B cell (primary cell): ENCODE measurements around the gene KRAS. TPM values are rescaled to one million over a fixed set of nuclear protein-coding genes. Genes with fewer than 3 reads are reported as not detected.

Experiments used
- ATAC-seq: fragments of 200-7000 bp; cut with Tn5 transposase; one replicate; pipeline ENCODE4 v1.10.0; 2021; ENCODE audit warnings: low read depth, mild to moderate bottlenecking, moderate number of reproducible peaks, moderate library complexity
- CTCF ChIA-PET: fragments of 350-600 bp; sonication (Branson Sonifier 250); formaldehyde crosslinking; loops from one replicate; lab custom pipeline; 2021; ENCODE audit warnings: antibody characterized with exemption, inconsistent platforms; lab: Charles Lee
- POLR2A ChIA-PET: fragments of 350-600 bp; sonication (Branson Sonifier 250); formaldehyde crosslinking; loops from one replicate; lab custom pipeline; 2021; ENCODE audit warnings: antibody characterized with exemption; lab: Charles Lee
- DNase-seq: peaks from one replicate; pipeline ENCODE4 v3.0.0; 2013
- H2AFZ ChIP-seq: 2 replicates; pipeline ENCODE4 v1.6.1; 2012; ENCODE audit warnings: mild to moderate bottlenecking, low read depth, low read length; ENCODE audit not compliant: insufficient read depth, poor library complexity, severe bottlenecking
- H3K27ac ChIP-seq, 2 donors: 1 replicate in 1 of 2; 2 replicates in 1 of 2; pipeline ENCODE4 v1.5.1; 2012 to 2013; ENCODE audit warnings: low read length in 2 of 2, mild to moderate bottlenecking in 2 of 2, moderate library complexity in 1 of 2
- H3K27me3 ChIP-seq, 4 experiments: fragments of 200-600 bp in 1 of 4; sonication (generic) in 1 of 4; replicated peaks in 1 of 4; 1 replicate in 2 of 4; 2 replicates in 2 of 4; pipeline versions ENCODE4 v1.6.1 to v1.7.0; 2013 to 2016; ENCODE audit warnings: low read length in 3 of 4, mild to moderate bottlenecking in 2 of 4, mixed read lengths in 1 of 4, moderate library complexity in 1 of 4; ENCODE audit not compliant: insufficient read depth in 4 of 4, control insufficient read depth in 3 of 4; ENCODE audit errors: control extremely low read depth in 1 of 4
- H3K36me3 ChIP-seq, 2 experiments: replicated peaks in 1 of 2; 1 replicate in 1 of 2; 2 replicates in 1 of 2; pipeline versions ENCODE4 v1.6.1 to v1.7.1; 2013; ENCODE audit warnings: low read length in 1 of 2; ENCODE audit not compliant: insufficient read depth in 2 of 2, control insufficient read depth in 1 of 2; ENCODE audit errors: control extremely low read depth in 1 of 2, extremely low read depth in 1 of 2
- H3K4me1 ChIP-seq, 2 donors: fragments of 200-600 bp in 1 of 2; sonication (generic) in 1 of 2; 1 replicate in 1 of 2; 2 replicates in 1 of 2; pipeline versions ENCODE4 v1.5.1 to v1.6.1; 2013 to 2017; ENCODE audit warnings: low read length in 2 of 2; ENCODE audit not compliant: control insufficient read depth in 2 of 2, insufficient read depth in 2 of 2
- H3K4me2 ChIP-seq: replicated peaks from 2 replicates; pipeline ENCODE3; 2012; ENCODE audit warnings: mild to moderate bottlenecking, low read depth, low read length; ENCODE audit not compliant: poor library complexity, severe bottlenecking
- H3K4me3 ChIP-seq, 5 experiments: fragments of 200-600 bp in 1 of 5; sonication (generic) in 1 of 5; 1 replicate in 3 of 5; 2 replicates in 2 of 5; pipeline versions ENCODE4 v1.5.1 to v1.7.0; 2011 to 2016; ENCODE audit warnings: low read length in 4 of 5, mild to moderate bottlenecking in 4 of 5, low read depth in 2 of 5, control low read depth in 1 of 5, moderate library complexity in 1 of 5; ENCODE audit not compliant: insufficient read depth in 1 of 5; ENCODE audit errors: control extremely low read depth in 1 of 5, extremely low read depth in 1 of 5
- H3K79me2 ChIP-seq: fragments of 200-600 bp; sonication (generic); one replicate; pipeline ENCODE4 v1.6.0; 2016; ENCODE audit warnings: low read length; ENCODE audit not compliant: control insufficient read depth, insufficient read depth
- H3K9ac ChIP-seq: fragments of 200-600 bp; sonication (generic); 2 replicates; pipeline ENCODE4 v1.6.1; 2017; ENCODE audit warnings: mild to moderate bottlenecking, low read length, moderate library complexity
- H3K9me3 ChIP-seq, 3 donors: one replicate each; pipeline versions ENCODE4 v1.6.1 to v1.7.1; 2013; ENCODE audit warnings: low read length in 2 of 3; ENCODE audit not compliant: control insufficient read depth in 2 of 3, insufficient read depth in 1 of 3; ENCODE audit errors: control extremely low read depth in 1 of 3
- H4K20me1 ChIP-seq: 2 replicates; pipeline ENCODE4 v1.6.0; 2012; ENCODE audit warnings: mild to moderate bottlenecking, low read length; ENCODE audit not compliant: insufficient read depth, control insufficient read depth, poor library complexity, severe bottlenecking
- H3K27ac Mint-ChIP-seq: one replicate; pipeline ENCODE4 v1.8.0; 2021; ENCODE audit warnings: mixed read lengths
- H3K27me3 Mint-ChIP-seq: one replicate; pipeline ENCODE4 v1.8.0; 2021; ENCODE audit warnings: mixed read lengths
- H3K4me1 Mint-ChIP-seq: one replicate; pipeline ENCODE4 v1.8.0; 2021; ENCODE audit warnings: mixed read lengths
- H3K4me3 Mint-ChIP-seq: one replicate; pipeline ENCODE4 v1.8.0; 2021; ENCODE audit warnings: mixed read lengths
- H3K9me3 Mint-ChIP-seq: one replicate; pipeline ENCODE4 v1.8.0; 2022; ENCODE audit warnings: mixed read lengths; ENCODE audit not compliant: insufficient read depth
- CTCF ChIP-seq: fragments of 200-600 bp; IDR thresholded peaks from one replicate; pipeline ENCODE4 v1.8.0; 2022; ENCODE audit warnings: antibody characterized with exemption, mild to moderate bottlenecking
- EZH2 ChIP-seq: IDR thresholded peaks from 2 replicates; pipeline ENCODE4 v1.6.1; 2012; ENCODE audit warnings: borderline replicate concordance, low read depth, mild to moderate bottlenecking, moderate library complexity, low read length; ENCODE audit not compliant: insufficient read depth, poor library complexity, severe bottlenecking
- WGBS: methylation state at CpG from one replicate; pipeline ENCODE4 v1.1.5; 2013; ENCODE audit warnings: missing lambda C conversion rate; ENCODE audit not compliant: insufficient coverage; 5-methylcytosine and 5-hydroxymethylcytosine counted together
- intact Hi-C: fragments of 100-400 bp; cut with micrococcal nuclease; formaldehyde crosslinking; loops from one replicate; pipeline ENCODE4 v1.10.0; 2022
- polyA plus RNA-seq: library from polyadenylated mRNA; depleted of rRNA; stranded (reverse); fragments of >200 nt; gene quantifications from 2 replicates; pipeline ENCODE4 v1.2.3, GENCODE V29; 2012
- total RNA-seq, 2 donors: library from RNA; stranded (reverse); fragments of 120-200 nt in 1 of 2; gene quantifications; 1 replicate in 1 of 2; 2 replicates in 1 of 2; pipeline versions ENCODE4 v1.2.3 to v1.2.4, GENCODE V29; 2013 to 2022

The KRAS gene
- total and polyA plus RNA-seq, 2 donors (not counting 1 experiment from before 2014, with no cell fraction given) = 7.2 to 41.8 TPM

- H3K27me3 Mint-ChIP-seq = no peaks in the 10 kb centered on the region
- POLR2A ChIA-PET = no interaction called here
- CTCF ChIA-PET = no interaction called here
Observed at GRCh38 chr12:25287610-25288009, 36.9 kb upstream of the KRAS start.

GRCh38 chr12:25286837-25287236, 36.1 kb upstream of the KRAS start:
- Mint-ChIP-seq H3K4me3 (no peak overlapping the region), H3K9me3 (no peaks in the 10 kb centered on the region), H3K4me1 (peaks cover 2% of the 10 kb centered on the region), H3K27ac (no peak overlapping the region), H3K27me3 (no peaks in the 10 kb centered on the region)
- intact Hi-C loops = loop anchor here (5.0 kb wide), 1 partner anchor 35 kb away; no protein-coding TSS in a partner anchor
- peaks cover 0 to 4% (median 0%) of the 10 kb centered on the region in 3 donors for H3K9me3 ChIP-seq
- H3K4me3 ChIP-seq = no peak overlapping the region
- H3K9ac ChIP-seq = no peak overlapping the region
- H3K4me1 ChIP-seq = peaks cover 0 to 3% of the 10 kb centered on the region in 2 donors
- no peaks in the 10 kb centered on the region for H4K20me1 ChIP-seq
- POLR2A ChIA-PET = no interaction called here
- H2AFZ ChIP-seq = no peak overlapping the region
- H3K4me2 ChIP-seq = no peak overlapping the region
- no peaks in the 10 kb centered on the region for H3K36me3 ChIP-seq
- H3K27ac ChIP-seq = no peak overlapping the region
- CTCF ChIA-PET = no interaction called here
- no peak for DNase-seq
- TF ChIP-seq CTCF = no peak
- TF ChIP-seq EZH2 = no peak
- no peak for ATAC-seq
- H3K79me2 ChIP-seq = no peaks in the 10 kb centered on the region
- H3K27me3 ChIP-seq = no peaks in the 10 kb centered on the region

More at GRCh38 chr12:25287610-25288009, 36.9 kb upstream of the KRAS start:
- H3K4me2 ChIP-seq = no peak overlapping the region
- no peak overlapping the region for H2AFZ ChIP-seq
- intact Hi-C loops = loop anchor here (5.0 kb wide), 1 partner anchor 35 kb away; no protein-coding TSS in a partner anchor
- H3K79me2 ChIP-seq = no peaks in the 10 kb centered on the region
- Mint-ChIP-seq H3K27ac (no peak overlapping the region), H3K4me3 (no peak overlapping the region), H3K4me1 (peaks cover 2% of the 10 kb centered on the region), H3K9me3 (no peaks in the 10 kb centered on the region)
- no peak overlapping the region for H3K4me3 ChIP-seq
- H3K4me1 ChIP-seq = peaks cover 0 to 3% of the 10 kb centered on the region in 2 donors
- TF ChIP-seq EZH2 (no peak), CTCF (no peak)
- no peak overlapping the region for H3K9ac ChIP-seq
- H3K36me3 ChIP-seq = no peaks in the 10 kb centered on the region
- H3K27me3 ChIP-seq = no peaks in the 10 kb centered on the region
- no peak for ATAC-seq
- H4K20me1 ChIP-seq = no peaks in the 10 kb centered on the region
- no peak overlapping the region for H3K27ac ChIP-seq
- H3K9me3 ChIP-seq = peaks cover 0 to 4% (median 0%) of the 10 kb centered on the region in 3 donors
- 100% methylated on average over 2 of the region's 2 CpGs for WGBS
- no peak for DNase-seq
